GM19463 (cell line): ENCODE results near the gene NXPH4.

ENCODE experiments used
- ATAC-seq: cut with Tn5 transposase; IDR thresholded peaks from one replicate; pipeline ENCODE4 v1.9.1; 2021; ENCODE audit warnings: mild to moderate bottlenecking, moderate library complexity; ENCODE audit not compliant: unreplicated experiment

NXPH4 gene

GRCh38 chr12:57182918-57183575 lies 33.5 kb upstream of the NXPH4 start:
- peak; percentile 96 for ATAC-seq

- ATAC-seq, result no peak
Measured at GRCh38 chr12:57183939-57184725, 32.5 kb upstream of the NXPH4 start.

- no peak for ATAC-seq
Measured at GRCh38 chr12:57185403-57185802, 31.2 kb upstream of the NXPH4 start.

- ATAC-seq, result no peak
Measured at GRCh38 chr12:57185906-57186508, 30.6 kb upstream of the NXPH4 start.

GRCh38 chr12:57187222-57188089 lies 29.1 kb upstream of the NXPH4 start:
- no peak for ATAC-seq

GRCh38 chr12:57188090-57188425 lies 28.5 kb upstream of the NXPH4 start:
- ATAC-seq, result no peak

GRCh38 chr12:57190037-57190436 lies 26.6 kb upstream of the NXPH4 start:
- ATAC-seq, result no peak

- no peak for ATAC-seq
Measured at GRCh38 chr12:57190821-57191220, 25.8 kb upstream of the NXPH4 start.

- no peak for ATAC-seq
Measured at GRCh38 chr12:57191410-57191809, 25.2 kb upstream of the NXPH4 start.

- ATAC-seq, result no peak
Measured at GRCh38 chr12:57192920-57193319, 23.7 kb upstream of the NXPH4 start.

- ATAC-seq, result no peak
Measured at GRCh38 chr12:57193706-57194245, 22.8 kb upstream of the NXPH4 start.

- no peak for ATAC-seq
Measured at GRCh38 chr12:57194253-57194652, 22.3 kb upstream of the NXPH4 start.

- no peak for ATAC-seq
Measured at GRCh38 chr12:57195186-57195585, 21.4 kb upstream of the NXPH4 start.

GRCh38 chr12:57195611-57196371 lies 20.8 kb upstream of the NXPH4 start:
- no peak for ATAC-seq

GRCh38 chr12:57196439-57196838 lies 20.2 kb upstream of the NXPH4 start:
- ATAC-seq, result no peak

GRCh38 chr12:57196956-57197355 lies 19.6 kb upstream of the NXPH4 start:
- ATAC-seq, result no peak

GRCh38 chr12:57198329-57198728 lies 18.3 kb upstream of the NXPH4 start:
- no peak for ATAC-seq

- ATAC-seq, result no peak
Measured at GRCh38 chr12:57199191-57199590, 17.4 kb upstream of the NXPH4 start.

GRCh38 chr12:57200497-57200896 lies 16.1 kb upstream of the NXPH4 start:
- ATAC-seq, result no peak

GRCh38 chr12:57201219-57201618 lies 15.4 kb upstream of the NXPH4 start:
- no peak for ATAC-seq
